GM15510 (cell line): ENCODE results near the gene CALCOCO1.

ENCODE experiments used
- POLR2A ChIP-seq: IDR thresholded peaks from 3 replicates; pipeline ENCODE4 v1.6.1; 2011; ENCODE audit warnings: borderline replicate concordance; ENCODE audit not compliant: insufficient read length; ENCODE audit errors: extremely low read depth

CALCOCO1 gene, protein sequence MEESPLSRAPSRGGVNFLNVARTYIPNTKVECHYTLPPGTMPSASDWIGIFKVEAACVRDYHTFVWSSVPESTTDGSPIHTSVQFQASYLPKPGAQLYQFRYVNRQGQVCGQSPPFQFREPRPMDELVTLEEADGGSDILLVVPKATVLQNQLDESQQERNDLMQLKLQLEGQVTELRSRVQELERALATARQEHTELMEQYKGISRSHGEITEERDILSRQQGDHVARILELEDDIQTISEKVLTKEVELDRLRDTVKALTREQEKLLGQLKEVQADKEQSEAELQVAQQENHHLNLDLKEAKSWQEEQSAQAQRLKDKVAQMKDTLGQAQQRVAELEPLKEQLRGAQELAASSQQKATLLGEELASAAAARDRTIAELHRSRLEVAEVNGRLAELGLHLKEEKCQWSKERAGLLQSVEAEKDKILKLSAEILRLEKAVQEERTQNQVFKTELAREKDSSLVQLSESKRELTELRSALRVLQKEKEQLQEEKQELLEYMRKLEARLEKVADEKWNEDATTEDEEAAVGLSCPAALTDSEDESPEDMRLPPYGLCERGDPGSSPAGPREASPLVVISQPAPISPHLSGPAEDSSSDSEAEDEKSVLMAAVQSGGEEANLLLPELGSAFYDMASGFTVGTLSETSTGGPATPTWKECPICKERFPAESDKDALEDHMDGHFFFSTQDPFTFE

DNA sequence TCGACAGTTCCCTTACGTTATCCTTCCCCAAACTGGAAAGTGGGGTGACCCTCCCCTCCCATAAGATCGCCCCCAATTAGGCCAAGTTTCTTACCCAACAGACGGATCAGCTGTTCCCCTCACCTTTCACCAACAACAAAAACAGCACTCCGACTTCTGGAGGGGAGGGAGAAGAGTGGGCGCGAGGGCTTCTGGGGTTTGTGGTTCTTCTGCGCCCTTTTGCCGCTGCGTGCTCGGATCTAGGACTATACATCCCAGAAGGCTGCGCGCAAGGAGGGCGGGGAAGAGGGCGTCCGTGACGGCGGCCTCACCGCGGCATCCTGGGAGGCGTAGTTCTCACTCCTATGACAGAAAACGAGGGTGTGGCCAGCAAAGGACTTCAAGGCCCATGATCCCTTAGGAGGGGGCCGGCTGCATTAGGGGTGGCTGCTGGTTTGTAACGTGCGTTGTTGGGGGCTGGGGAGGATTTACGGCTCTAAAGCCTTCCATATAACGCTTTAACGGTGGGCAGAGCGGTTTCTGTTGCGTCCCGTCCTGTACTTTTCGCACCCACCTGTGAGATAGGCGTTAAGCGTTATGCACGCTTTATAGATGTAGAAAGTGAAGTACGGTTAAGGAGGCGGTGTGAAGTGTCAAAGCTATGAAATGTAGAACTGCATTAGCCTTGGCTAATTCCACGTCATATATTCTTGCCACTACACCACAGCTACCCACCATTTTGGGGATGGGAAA, at the start of gene CALCOCO1:
CALCOCO1 (minus strand) TSS at position 143 of the 732 bp plus-strand sequence. CDS start 2,210 bp downstream, outside the sequence.
- peak; percentile 53 for TF ChIP-seq POLR2A

DNA sequence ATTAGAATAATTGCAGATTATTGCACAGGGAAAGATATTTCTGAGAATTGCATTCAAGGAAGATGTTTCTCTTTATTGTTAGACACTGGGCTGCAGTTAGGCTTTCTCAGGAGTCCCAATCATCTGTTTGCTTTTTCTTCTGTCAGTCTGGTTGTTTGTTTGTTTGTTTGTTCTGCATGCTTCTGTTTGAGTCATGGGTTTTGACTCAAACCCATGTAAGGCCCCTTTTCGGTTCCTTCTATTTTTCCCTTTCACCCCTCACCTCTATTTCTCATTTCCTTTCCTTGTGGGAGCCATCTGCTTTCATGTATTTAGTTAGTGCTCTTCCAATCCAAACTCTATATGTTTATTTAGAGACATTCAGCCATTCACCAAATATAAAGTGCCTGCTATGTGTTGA, 49.6 kb upstream of the CALCOCO1 start:
- no peak for TF ChIP-seq POLR2A

DNA sequence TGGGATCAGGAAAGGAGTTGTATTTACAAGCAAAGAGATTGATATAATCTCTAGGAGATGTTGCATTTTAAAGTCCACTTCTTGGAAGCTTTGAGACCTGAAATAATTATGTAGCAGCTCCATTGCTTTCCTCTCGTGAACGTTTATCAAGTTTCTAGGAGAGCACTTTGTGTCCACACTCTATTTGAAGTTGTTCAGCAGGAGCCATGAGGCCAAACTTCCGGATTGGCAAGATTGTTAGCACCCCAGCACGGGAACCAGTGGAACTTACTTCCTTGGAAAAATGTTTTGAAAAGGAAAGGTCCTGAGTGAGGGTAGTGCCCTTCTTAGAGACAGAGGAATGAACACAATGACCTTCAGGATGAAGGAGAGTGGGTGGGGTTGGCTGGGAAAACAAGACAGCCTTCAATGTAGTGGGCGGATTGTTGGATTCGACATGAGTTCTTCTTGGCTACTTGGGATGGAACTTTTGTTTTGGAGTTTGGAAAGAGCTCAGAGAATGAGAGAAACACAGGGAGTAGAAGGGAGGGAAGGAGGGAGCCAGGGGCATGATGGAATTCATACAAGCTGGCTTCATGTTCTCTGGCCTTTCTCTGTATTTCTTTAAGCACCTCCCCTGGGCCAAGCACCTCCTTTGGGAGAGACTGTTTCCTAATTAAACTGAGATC, 48.4 kb upstream of the CALCOCO1 start:
- TF ChIP-seq POLR2A, result no peak

DNA sequence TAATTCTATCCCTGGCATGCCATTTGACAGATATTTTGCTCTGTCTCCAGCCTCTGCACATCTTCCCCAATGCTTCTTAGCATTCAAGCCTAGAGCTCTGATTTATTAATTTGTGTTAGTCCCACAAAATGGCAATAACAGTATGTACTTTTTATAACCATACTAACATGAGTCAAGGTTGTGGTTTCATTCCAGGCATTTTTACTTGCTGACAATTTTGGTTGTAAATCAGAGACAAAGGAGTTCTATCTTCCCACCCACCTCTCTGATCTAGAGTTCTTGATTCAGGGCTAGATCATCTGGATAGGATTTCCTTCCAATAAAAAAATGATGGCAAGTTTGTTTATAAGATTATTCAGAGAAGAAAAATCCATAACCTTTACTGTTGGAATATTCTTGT, 43.0 kb upstream of the CALCOCO1 start:
- no peak for TF ChIP-seq POLR2A

DNA sequence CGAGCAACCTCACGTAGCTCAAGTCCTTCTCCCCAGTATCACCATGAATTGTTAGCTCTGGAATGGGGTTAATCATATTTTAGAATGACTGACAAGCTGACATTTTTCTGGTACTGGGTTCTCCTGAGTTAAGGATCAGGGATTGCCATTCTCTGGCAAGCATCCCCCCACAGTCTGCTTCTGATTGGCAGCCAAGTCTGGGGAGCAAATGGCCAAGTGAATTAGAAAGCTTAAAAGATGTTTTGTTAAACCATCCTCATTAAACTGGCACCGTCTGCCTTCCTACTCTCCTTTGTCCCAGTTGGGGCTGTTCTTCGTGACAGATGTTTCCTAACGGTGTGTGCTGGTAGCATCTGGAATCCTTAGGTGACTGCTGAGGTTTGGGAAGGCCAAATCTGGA, 41.7 kb upstream of the CALCOCO1 start:
- TF ChIP-seq POLR2A, result no peak

DNA sequence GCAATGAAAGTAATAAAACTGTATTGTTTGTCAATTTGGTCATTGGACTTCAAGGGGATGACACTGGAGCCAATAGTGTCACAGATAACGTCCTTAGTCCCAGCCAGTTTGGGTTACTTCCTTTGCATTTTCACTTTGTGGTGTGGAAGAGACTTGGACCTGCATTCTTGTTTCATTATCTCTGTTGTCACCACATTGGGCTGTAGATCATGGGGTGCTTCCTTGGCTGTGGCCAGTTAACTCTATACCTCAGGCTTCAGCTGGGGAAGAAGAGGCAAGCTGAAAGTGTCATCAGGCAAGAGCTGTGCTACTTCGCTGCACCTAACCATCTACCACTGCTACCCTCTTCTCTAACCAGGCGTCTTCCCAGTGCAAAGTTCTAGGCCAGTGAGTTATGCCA, 39.6 kb upstream of the CALCOCO1 start:
- TF ChIP-seq POLR2A, result no peak

DNA sequence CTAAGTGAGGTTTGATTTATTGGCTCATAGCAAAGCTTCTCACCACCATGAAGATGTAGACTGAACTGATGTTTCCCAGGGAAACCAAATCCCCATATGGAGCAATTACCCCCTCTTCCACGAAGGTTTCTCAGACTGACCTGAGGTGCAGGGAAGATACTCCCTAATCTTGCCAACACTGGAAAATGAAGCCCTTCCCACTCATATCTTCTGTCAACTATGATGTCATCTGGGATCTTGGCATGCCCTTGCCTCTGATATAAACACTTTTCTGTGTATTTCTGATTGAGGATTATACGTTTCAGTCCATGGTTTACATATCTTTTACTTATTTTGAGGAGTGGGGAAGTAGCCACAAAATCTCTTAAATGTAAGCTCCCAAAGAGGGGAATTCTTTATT, 38.6 kb upstream of the CALCOCO1 start:
- no peak for TF ChIP-seq POLR2A

DNA sequence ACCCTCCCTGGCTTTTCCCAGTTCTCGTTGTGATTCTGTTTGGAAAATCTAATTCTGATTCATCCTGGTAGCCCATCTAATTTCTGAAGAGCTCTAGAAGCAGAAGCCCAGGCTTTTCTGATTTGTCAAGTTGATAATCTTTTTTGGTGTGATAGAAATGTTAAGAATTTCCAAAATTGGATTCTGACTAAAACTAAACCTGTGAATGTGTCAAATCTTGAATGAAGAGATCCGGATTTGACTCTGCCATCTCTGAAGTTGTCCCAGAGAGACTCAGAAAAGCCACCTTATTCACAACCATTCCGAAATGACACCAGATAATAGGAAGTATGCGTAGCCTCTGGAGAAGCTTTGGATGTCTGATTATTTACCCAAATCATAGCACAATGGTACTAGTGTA, 37.4 kb upstream of the CALCOCO1 start:
- TF ChIP-seq POLR2A, result no peak

DNA sequence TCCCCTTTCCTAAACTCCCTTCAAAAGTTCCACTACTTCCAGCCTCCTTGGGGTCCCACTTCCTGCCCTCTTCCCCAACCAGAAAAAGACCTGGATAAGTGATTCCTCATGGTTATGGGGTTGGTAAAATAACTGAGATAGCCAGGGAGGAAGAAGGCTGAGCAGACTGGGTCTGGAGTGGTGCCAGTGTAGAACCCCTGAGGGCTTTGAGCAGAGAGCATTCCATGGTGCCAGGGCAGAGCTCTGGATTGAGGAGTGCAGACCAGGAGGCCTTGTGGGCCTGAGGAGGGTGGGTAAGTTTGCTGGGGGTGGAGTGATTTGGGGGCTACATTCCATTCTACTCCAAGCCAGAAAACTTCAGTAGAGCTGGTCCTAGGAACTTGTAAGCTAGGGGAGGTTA, 34.1 kb upstream of the CALCOCO1 start:
- TF ChIP-seq POLR2A, result no peak

DNA sequence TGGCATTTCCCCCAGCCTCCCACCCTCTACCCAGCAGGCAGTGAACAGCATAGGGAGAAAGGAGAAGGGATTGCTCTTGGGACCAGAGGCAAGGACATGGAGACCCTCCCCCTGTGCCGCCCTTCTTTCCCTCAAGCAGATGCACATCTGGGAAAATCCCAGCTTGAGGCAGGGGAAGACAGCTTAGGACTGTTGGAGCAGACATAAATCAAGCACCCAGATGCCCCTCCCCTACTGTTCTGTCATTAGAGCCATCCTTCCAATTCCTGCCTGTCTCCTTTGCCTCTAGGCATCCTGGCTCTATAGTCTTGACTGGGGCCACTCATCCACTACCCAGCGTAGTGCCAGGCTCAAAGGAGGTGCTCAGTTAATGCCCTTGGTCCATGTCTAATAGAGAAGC, 32.0 kb upstream of the CALCOCO1 start:
- no peak for TF ChIP-seq POLR2A

DNA sequence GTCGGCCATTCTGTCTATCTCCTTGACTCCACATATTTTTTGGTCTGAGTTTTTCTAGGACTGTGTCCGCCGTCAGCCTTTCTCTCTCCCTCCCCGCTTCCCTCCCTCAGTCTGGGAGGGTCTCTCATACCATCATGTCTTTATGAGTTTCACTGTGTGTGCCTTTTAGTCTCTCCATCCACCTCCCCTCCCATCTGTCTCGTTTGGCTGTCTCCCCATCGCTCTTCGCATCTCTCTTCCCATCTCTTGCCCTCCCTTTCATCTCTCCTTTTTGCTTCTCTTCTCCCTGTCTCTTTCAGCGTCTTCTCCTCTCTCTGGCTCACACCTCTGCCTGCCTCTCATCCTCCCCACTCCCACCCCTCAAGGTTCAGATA, 31.5 kb upstream of the CALCOCO1 start:
- TF ChIP-seq POLR2A, result no peak

DNA sequence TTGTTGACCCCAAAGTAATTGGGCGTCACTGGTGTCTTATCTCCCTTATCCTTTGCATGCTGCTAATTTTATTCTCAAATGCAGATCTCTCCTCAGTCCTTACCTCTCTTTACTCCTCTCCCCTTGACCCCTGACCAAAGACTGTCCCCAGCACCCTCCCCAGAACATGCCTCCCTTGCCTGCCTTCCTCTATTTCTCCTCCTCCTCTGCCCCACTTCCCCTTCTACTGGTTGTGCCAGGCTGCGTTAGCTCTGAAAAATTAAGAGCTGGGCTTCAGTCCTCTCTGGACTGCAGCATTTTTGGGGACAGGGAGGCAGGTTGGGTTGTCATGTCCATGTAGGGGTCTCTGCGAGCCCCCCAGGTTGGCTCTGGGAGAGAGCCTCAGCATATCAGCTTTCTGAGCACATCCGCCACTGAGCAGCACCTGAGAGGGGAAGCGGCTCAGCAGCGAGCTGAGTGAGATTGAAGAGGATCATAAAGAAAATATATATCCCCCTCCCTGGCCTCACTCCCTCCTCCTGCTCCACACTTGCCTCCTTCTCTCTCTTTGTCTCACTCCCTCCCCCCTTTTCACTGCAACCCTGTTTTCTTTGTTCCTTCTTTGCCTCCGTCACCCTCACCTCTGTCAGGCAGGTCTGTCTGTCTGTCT, 31.0 kb upstream of the CALCOCO1 start:
- no peak for TF ChIP-seq POLR2A

DNA sequence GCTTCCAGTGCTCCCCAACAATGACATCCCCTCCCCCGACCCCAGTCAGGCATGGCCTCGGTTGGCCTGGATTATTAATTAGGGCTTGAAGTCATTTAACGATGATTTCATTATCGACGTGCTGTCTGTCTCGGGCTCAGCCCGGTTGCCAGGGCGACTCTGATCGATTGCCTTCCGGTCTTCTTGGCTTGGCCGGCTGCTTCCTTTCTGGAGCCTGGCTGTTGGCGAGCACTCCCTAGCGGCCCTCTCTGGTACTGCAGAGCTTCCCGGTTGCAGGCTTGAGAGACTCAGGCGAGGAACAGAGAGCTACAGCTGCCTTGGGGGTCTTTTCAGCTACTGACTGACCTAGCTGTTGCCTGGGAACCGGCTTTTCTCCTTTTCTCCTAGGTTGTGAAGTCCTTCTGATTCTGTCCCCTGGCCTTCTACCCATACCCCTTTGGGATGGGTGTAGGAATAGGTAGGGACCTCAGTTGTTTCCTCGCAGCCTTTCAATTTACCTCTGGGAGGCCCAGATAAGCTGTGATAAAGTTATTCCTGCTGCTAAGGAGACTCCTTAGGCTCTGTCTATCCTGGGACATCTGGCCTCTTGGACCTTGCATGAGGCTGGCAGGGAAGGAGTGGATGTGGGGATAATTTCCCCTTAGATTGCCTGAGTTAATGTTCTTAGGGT, 30.0 kb upstream of the CALCOCO1 start:
- TF ChIP-seq POLR2A, result no peak
